Endodermal cell (in vitro differentiated cells): ENCODE data around the gene MOSPD2. TPM values are rescaled to one million over a fixed set of nuclear protein-coding genes. Genes with fewer than 3 reads are reported as not detected.

Experiments
- DNase-seq: peaks from one replicate; pipeline ENCODE4 v3.0.0-alpha.2; 2017
- H3K27ac ChIP-seq: 2 replicates; pipeline ENCODE4 v1.5.1; 2013; ENCODE audit warnings: mild to moderate bottlenecking, low read depth, low read length, moderate library complexity
- H3K27me3 ChIP-seq: 2 replicates; pipeline ENCODE4 v1.6.1; 2013; ENCODE audit warnings: mild to moderate bottlenecking, low read length, moderate library complexity; ENCODE audit not compliant: insufficient read depth, control insufficient read depth, poor library complexity, severe bottlenecking
- H3K36me3 ChIP-seq: 2 replicates; pipeline ENCODE4 v1.7.0; 2013; ENCODE audit warnings: mild to moderate bottlenecking, low read length, moderate library complexity; ENCODE audit not compliant: control insufficient read depth, insufficient read depth
- H3K4me1 ChIP-seq: one replicate; pipeline ENCODE4 v1.7.0; 2013; ENCODE audit warnings: low read length; ENCODE audit not compliant: control insufficient read depth, insufficient read depth
- H3K4me3 ChIP-seq: 2 replicates; pipeline ENCODE4 v1.5.1; 2013; ENCODE audit warnings: mild to moderate bottlenecking, low read length, moderate library complexity
- H3K9ac ChIP-seq: 2 replicates; pipeline ENCODE4 v1.6.1; 2013; ENCODE audit warnings: mild to moderate bottlenecking, low read length, moderate library complexity; ENCODE audit not compliant: poor library complexity, severe bottlenecking; ENCODE audit errors: extremely low read depth
- H3K9me3 ChIP-seq: 2 replicates; pipeline ENCODE4 v1.6.1; 2013; ENCODE audit warnings: mild to moderate bottlenecking, low read length, moderate library complexity; ENCODE audit not compliant: control insufficient read depth
- H3K27ac Mint-ChIP-seq: 2 replicates; pipeline ENCODE4 v1.8.0; 2020; ENCODE audit warnings: mixed read lengths
- H3K27me3 Mint-ChIP-seq: 2 replicates; pipeline ENCODE4 v1.8.0; 2021; ENCODE audit warnings: mild to moderate bottlenecking, mixed read lengths; ENCODE audit not compliant: insufficient read depth
- H3K36me3 Mint-ChIP-seq: 2 replicates; pipeline ENCODE4 v1.8.0; 2020; ENCODE audit warnings: low read depth, mixed read lengths
- H3K4me1 Mint-ChIP-seq: 2 replicates; pipeline ENCODE4 v1.8.0; 2020; ENCODE audit warnings: mixed read lengths
- H3K4me3 Mint-ChIP-seq: 2 replicates; pipeline ENCODE4 v1.8.0; 2020; ENCODE audit warnings: mild to moderate bottlenecking, moderate library complexity, mixed read lengths
- H3K9me3 Mint-ChIP-seq: 2 replicates; pipeline ENCODE4 v1.8.0; 2020; ENCODE audit warnings: mild to moderate bottlenecking, mixed read lengths
- CTCF ChIP-seq: fragments of 200-600 bp; sonication (generic); conservative IDR thresholded peaks from 2 replicates; pipeline ENCODE4 v1.5.0; 2021; ENCODE audit warnings: antibody characterized with exemption, mild to moderate bottlenecking
- WGBS, 2 experiments: methylation state at CpG; one replicate each; pipeline versions ENCODE4 v1.1.5 to v1.1.7; 2013; ENCODE audit warnings: missing lambda C conversion rate in 2 of 2, mixed read lengths in 1 of 2; ENCODE audit not compliant: insufficient coverage in 1 of 2, insufficient read length in 1 of 2; 5-methylcytosine and 5-hydroxymethylcytosine counted together
- total RNA-seq, 2 donors: library from RNA; stranded (reverse); fragmentation: NEBNext Ultra II Directional in 1 of 2; extraction: Animal tissue kit (Norgen Biotek cat#: 25700) in 1 of 2; gene quantifications; 2 replicates in 1 of 2; 3 replicates in 1 of 2; pipeline ENCODE4 v1.2.1, GENCODE V29; 2021

Gene MOSPD2
- total RNA-seq, 2 donors from 2014 or later, result 10.8 to 17.6 TPM

- Mint-ChIP-seq H3K4me3 (no peak overlapping the region), H3K27me3 (no peaks in the 10 kb centered on the region), H3K4me1 (no peaks in the 10 kb centered on the region), H3K36me3 (peaks cover 24% of the 10 kb centered on the region), H3K9me3 (peaks cover 50% of the 10 kb centered on the region), H3K27ac (no peak overlapping the region)
- no peak overlapping the region for H3K27ac ChIP-seq
- no peaks in the 10 kb centered on the region for H3K9me3 ChIP-seq
- H3K4me3 ChIP-seq, result no peak overlapping the region
- WGBS, 2 experiments, result 94% methylated on average over 2 of the region's 2 CpGs; no CpG with 5 or more reads in 1 of the 2 experiments
- H3K36me3 ChIP-seq, result peaks cover 12% of the 10 kb centered on the region
- H3K9ac ChIP-seq, result no peak overlapping the region
- DNase-seq, result no peak
- no peaks in the 10 kb centered on the region for H3K27me3 ChIP-seq
- TF ChIP-seq CTCF, result no peak
- H3K4me1 ChIP-seq, result no peaks in the 10 kb centered on the region
Observed at GRCh38 chrX:14837155-14837554, 36.1 kb upstream of the MOSPD2 start.

GRCh38 chrX:14843666-14844065, 29.6 kb upstream of the MOSPD2 start:
- Histone ChIP-seq H3K27me3 (no peaks in the 10 kb centered on the region), H3K36me3 (peaks cover 9% of the 10 kb centered on the region), H3K27ac (no peak overlapping the region), H3K9ac (no peak overlapping the region), H3K4me3 (no peak overlapping the region), H3K9me3 (peaks cover 3% of the 10 kb centered on the region), H3K4me1 (no peaks in the 10 kb centered on the region)
- peaks cover 18% of the 10 kb centered on the region for H3K36me3 Mint-ChIP-seq
- H3K4me3 Mint-ChIP-seq, result no peak overlapping the region
- 78% methylated on average over 1 of the region's 4 CpGs; no CpG with 5 or more reads in 1 of the 2 experiments for WGBS, 2 experiments
- no peaks in the 10 kb centered on the region for H3K4me1 Mint-ChIP-seq
- H3K9me3 Mint-ChIP-seq, result peaks cover 33% of the 10 kb centered on the region
- TF ChIP-seq CTCF, result no peak
- H3K27me3 Mint-ChIP-seq, result no peaks in the 10 kb centered on the region
- no peak overlapping the region for H3K27ac Mint-ChIP-seq
- no peak for DNase-seq

GRCh38 chrX:14851526-14851925, 21.7 kb upstream of the MOSPD2 start:
- peaks cover 49% of the 10 kb centered on the region for H3K9me3 Mint-ChIP-seq
- Histone ChIP-seq H3K4me3 (no peak overlapping the region), H3K27me3 (no peaks in the 10 kb centered on the region), H3K9me3 (peaks cover 18% of the 10 kb centered on the region), H3K9ac (no peak overlapping the region), H3K36me3 (peaks cover 16% of the 10 kb centered on the region), H3K27ac (no peak overlapping the region), H3K4me1 (no peaks in the 10 kb centered on the region)
- 98 to 100% methylated on average over 1 to 3 of the region's 3 CpGs for WGBS, 2 experiments
- no peak for TF ChIP-seq CTCF
- H3K27me3 Mint-ChIP-seq, result no peaks in the 10 kb centered on the region
- no peak overlapping the region for H3K4me3 Mint-ChIP-seq
- no peak overlapping the region for H3K27ac Mint-ChIP-seq
- no peak for DNase-seq
- H3K36me3 Mint-ChIP-seq, result peaks cover 24% of the 10 kb centered on the region
- no peaks in the 10 kb centered on the region for H3K4me1 Mint-ChIP-seq
